Measurements from ENCODE around the gene SRPK1.

Gene SRPK1

DNA sequence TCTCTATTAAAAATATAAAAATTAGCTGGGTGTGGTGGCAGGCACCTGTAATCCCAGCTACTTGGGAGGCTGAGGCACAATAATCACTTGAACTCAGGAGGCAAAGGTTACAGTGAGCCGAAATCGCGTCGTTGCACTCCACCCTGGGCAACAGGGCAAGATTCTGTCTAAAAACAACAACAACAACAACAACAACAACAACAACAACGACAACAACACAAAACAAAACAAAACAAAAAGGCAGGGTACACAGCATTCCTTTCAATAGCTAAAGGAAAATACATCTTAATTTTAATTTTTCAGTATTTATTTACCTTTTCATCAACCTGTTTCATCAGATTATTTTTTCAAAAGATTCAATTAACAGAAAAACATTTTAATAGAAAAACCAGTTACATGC is 28.4 kb downstream of the SRPK1 start:
- DNase-seq (ENCODE audit: extremely low read depth, low read depth) = no peak
- H3K4me3 ChIP-seq (replicated peaks; ENCODE audit: low read depth, low read length) = no peak overlapping the region
- TF ChIP-seq, protein P1, sequence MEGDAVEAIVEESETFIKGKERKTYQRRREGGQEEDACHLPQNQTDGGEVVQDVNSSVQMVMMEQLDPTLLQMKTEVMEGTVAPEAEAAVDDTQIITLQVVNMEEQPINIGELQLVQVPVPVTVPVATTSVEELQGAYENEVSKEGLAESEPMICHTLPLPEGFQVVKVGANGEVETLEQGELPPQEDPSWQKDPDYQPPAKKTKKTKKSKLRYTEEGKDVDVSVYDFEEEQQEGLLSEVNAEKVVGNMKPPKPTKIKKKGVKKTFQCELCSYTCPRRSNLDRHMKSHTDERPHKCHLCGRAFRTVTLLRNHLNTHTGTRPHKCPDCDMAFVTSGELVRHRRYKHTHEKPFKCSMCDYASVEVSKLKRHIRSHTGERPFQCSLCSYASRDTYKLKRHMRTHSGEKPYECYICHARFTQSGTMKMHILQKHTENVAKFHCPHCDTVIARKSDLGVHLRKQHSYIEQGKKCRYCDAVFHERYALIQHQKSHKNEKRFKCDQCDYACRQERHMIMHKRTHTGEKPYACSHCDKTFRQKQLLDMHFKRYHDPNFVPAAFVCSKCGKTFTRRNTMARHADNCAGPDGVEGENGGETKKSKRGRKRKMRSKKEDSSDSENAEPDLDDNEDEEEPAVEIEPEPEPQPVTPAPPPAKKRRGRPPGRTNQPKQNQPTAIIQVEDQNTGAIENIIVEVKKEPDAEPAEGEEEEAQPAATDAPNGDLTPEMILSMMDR (IDR thresholded peaks at IDR 0.05; ENCODE audit: low read depth, low read length, missing control alignments) = no peak

DNA sequence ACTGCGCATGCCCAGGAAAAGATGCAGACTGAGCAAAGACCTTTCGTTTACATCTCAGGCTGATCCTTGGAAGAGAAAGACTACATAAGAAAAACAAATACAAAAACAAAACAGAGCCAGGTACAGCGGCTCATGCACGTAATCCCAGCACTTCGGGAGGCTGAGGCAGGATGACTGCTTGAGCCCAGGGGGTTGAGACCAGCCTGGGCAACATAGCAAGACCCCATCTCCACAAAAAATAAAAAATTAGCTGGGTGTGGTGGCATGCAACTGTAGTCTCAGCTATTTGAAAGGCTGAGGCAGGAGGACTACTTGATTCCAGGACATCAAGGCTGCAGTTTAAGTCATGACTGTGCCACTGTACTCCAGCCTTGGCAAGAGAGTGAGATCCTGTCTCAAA is 41.7 kb downstream of the SRPK1 start:
- TF ChIP-seq, protein P1 (IDR thresholded peaks at IDR 0.05; ENCODE audit: low read depth, low read length, missing control alignments) = no peak
- no peak overlapping the region for H3K4me3 ChIP-seq (replicated peaks; ENCODE audit: low read depth, low read length)
- no peak for DNase-seq (ENCODE audit: extremely low read depth, low read depth)

DNA sequence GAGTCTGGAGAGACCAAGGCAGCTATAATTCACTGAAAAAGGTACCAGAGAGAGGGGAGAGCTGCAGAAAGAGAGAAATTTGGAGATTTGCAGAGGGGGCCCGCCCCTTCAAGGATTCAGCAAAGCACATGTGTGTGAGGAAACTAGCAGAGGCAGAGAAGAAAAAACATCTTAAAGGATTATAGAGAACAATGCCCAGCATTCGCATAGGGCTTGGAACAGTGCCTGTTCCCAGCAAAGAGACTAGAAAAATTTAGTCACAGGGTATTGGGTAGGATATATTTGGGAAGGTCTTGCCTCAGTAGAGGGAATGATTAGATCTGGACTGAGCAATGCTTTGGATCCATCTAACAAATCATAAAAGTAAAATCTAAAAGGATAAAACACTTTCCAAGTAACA is 44.0 kb downstream of the SRPK1 start:
- no peak for DNase-seq (ENCODE audit: extremely low read depth, low read depth)
- no peak overlapping the region for H3K4me3 ChIP-seq (replicated peaks; ENCODE audit: low read depth, low read length)
- TF ChIP-seq, protein P1 (IDR thresholded peaks at IDR 0.05; ENCODE audit: low read depth, low read length, missing control alignments) = no peak

DNA sequence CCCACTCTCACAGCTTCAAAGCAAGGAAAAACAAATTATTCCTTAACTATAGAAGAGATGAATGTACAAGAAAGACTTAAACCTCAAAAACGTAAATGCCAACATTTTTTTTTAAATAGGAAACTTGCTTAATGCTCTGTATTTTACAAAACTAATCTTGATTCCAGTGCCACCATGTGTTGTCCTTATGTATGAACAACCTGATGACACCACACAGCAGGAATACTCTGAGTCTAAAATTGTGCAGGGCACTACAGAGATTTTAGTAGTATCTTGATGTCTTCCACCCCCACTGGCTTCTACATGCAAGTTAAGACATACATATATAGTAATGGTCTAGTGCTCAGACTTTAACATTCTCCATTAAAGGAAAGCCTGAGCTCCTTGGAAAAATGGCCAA is 46.2 kb downstream of the SRPK1 start:
- DNase-seq (ENCODE audit: extremely low read depth, low read depth) = no peak
- TF ChIP-seq, protein P1 (IDR thresholded peaks at IDR 0.05; ENCODE audit: low read depth, low read length, missing control alignments) = no peak
- H3K4me3 ChIP-seq (replicated peaks; ENCODE audit: low read depth, low read length) = no peak overlapping the region

DNA sequence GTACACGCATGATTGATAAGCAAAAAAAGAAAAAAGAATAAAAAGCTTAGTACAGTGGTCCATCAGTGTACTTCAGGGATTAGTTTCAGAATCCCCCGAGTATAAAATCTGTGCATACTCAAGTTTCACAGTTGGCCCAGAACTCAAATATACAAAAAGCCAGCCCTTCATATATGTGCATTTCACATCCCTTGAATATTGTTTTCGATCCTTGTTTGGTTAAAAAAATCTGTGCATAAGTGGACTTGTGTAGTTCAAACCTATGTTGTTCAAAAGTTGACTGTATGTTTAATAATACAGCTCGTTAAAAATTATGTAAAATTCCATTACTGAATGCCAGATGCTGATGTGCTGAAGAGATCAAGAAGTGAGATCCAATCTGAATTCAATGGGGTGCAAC is 61.5 kb downstream of the SRPK1 start:
- TF ChIP-seq, protein P1 (IDR thresholded peaks at IDR 0.05; ENCODE audit: low read depth, low read length, missing control alignments) = no peak
- no peak for DNase-seq (ENCODE audit: extremely low read depth, low read depth)

DNA sequence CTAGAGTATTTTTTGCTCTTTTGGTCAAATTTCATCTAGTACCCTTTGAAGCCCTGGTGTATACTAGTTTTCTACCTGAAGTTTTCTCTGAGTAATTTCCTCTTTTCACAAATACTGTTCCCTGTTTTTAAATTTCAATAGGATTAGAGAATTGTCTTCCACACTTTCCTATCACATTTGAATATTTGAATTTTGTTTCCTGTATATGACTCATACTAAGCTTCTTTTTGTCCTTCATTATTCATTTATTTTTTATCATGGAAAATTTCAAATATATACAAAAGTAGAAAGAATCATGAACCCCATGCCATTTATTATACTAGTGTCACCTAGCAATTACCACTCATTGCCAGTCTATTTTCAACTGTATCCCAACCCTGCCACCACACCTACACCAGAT is 63.0 kb downstream of the SRPK1 start:
- H3K4me3 ChIP-seq (replicated peaks; ENCODE audit: low read depth, low read length) = no peak overlapping the region
- no peak for DNase-seq (ENCODE audit: extremely low read depth, low read depth)
- TF ChIP-seq, protein P1 (IDR thresholded peaks at IDR 0.05; ENCODE audit: low read depth, low read length, missing control alignments) = no peak

More for the DNA sequence above, 61.5 kb downstream of the SRPK1 start:
- no peak overlapping the region for H3K4me3 ChIP-seq (replicated peaks; ENCODE audit: low read depth, low read length)

DNA sequence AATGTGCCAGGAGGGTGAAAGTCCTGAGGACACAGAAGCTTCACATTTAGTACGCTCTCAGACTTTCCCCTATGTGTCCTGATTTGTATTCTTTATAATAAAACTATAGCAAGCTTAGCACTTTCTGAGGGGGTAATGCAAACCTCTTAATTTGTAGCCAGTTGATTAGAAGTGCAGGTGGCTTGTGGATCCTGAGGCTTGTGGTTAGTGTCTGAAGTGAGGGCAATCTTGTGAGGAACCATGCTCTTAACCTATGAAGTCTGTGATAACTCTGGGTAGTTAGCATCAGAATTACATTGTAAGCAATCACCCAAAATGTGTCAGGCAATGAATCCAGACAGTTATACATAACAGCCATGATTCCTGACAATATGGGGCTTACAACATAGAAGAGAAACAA is 64.6 kb downstream of the SRPK1 start:
- no peak overlapping the region for H3K4me3 ChIP-seq (replicated peaks; ENCODE audit: low read depth, low read length)
- DNase-seq (ENCODE audit: extremely low read depth, low read depth) = no peak
- TF ChIP-seq, protein P1 (IDR thresholded peaks at IDR 0.05; ENCODE audit: low read depth, low read length, missing control alignments) = no peak
